Colonic mucosa (tissue), 4 donors: ENCODE data around the gene SMCO2. TPM values are rescaled to one million over a fixed set of nuclear protein-coding genes. Genes with fewer than 3 reads are reported as not detected.
A peak's percentile ranks its signal among the peaks of the same experiment; 100 is the strongest.

Source experiments
- DNase-seq: peaks from one replicate; pipeline ENCODE4 v3.0.0-alpha.2; 2020
- H3K27ac ChIP-seq: fragments of 200-600 bp; one replicate; pipeline ENCODE4 v1.8.0; 2021
- H3K27me3 ChIP-seq: fragments of 200-600 bp; one replicate; pipeline ENCODE4 v1.8.0; 2021
- H3K36me3 ChIP-seq: fragments of 200-600 bp; one replicate; pipeline ENCODE4 v1.8.0; 2021
- H3K4me1 ChIP-seq: fragments of 200-600 bp; one replicate; pipeline ENCODE4 v1.8.0; 2021; ENCODE audit warnings: mild to moderate bottlenecking
- H3K4me3 ChIP-seq: fragments of 200-600 bp; one replicate; pipeline ENCODE4 v1.8.0; 2021
- H3K9ac ChIP-seq, 2 donors: one replicate each; pipeline ENCODE4 v1.7.0; 2013; ENCODE audit warnings: control low read depth in 2 of 2, low read depth in 2 of 2, low read length in 2 of 2
- H3K9me3 ChIP-seq: fragments of 200-600 bp; one replicate; pipeline ENCODE4 v1.8.0; 2021
- intact Hi-C: fragments of 100-400 bp; cut with DNase I; formaldehyde crosslinking; loops from one replicate; pipeline ENCODE4 v1.14.1; 2022
- total RNA-seq, 2 donors: library from RNA; stranded (reverse); fragmentation: NEBNext Ultra II Directional in 1 of 2; extraction: Animal tissue kit (Norgen Biotek cat#: 25700) in 1 of 2; gene quantifications; one replicate each; pipeline ENCODE4 v1.2.1, GENCODE V29; 2021
- TF ChIP-seq, protein P1 (sequence below): fragments of 200-600 bp; IDR thresholded peaks from one replicate; pipeline ENCODE4 v1.8.0; 2022; ENCODE audit warnings: antibody characterized with exemption, mild to moderate bottlenecking
- donor health status: healthy.
- donor health status: DM: no; HTN: no; CAD: no.
- donor health status: DM: no; HTN: no; CAD: no.

Gene SMCO2
- total RNA-seq, 2 donors from 2014 or later: 0.21 TPM; not detected in 1

DNA sequence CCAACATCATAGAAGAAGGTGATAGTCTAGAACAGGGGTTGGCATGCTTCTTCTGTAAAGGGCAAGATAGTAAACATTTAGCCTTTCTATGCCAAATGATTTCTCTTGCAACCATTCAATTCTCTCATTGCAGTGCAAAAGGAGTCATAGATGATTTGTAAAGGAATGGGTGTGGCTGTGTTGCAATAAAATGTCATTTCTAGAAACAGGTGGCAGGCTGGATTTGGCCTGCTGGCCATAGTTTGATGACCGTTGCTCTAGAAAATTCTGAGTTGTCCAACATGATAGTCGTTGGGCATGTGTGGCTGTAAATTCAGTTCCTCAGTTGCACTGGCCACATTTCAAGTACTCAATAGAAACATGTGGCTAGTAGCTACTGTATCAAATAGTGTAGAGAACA lies 21.7 kb downstream of the SMCO2 start:
- peak; percentile 32 for DNase-seq
- Histone ChIP-seq H3K9ac (no peak overlapping the region), H3K4me3 (no peak overlapping the region), H3K4me1 (no peaks in the 10 kb centered on the region), H3K36me3 (no peaks in the 10 kb centered on the region), H3K27me3 (no peaks in the 10 kb centered on the region), H3K27ac (no peak overlapping the region), H3K9me3 (no peaks in the 10 kb centered on the region)
- TF ChIP-seq, protein P1, sequence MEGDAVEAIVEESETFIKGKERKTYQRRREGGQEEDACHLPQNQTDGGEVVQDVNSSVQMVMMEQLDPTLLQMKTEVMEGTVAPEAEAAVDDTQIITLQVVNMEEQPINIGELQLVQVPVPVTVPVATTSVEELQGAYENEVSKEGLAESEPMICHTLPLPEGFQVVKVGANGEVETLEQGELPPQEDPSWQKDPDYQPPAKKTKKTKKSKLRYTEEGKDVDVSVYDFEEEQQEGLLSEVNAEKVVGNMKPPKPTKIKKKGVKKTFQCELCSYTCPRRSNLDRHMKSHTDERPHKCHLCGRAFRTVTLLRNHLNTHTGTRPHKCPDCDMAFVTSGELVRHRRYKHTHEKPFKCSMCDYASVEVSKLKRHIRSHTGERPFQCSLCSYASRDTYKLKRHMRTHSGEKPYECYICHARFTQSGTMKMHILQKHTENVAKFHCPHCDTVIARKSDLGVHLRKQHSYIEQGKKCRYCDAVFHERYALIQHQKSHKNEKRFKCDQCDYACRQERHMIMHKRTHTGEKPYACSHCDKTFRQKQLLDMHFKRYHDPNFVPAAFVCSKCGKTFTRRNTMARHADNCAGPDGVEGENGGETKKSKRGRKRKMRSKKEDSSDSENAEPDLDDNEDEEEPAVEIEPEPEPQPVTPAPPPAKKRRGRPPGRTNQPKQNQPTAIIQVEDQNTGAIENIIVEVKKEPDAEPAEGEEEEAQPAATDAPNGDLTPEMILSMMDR: no peak
- intact Hi-C loops: no loop called here

DNA sequence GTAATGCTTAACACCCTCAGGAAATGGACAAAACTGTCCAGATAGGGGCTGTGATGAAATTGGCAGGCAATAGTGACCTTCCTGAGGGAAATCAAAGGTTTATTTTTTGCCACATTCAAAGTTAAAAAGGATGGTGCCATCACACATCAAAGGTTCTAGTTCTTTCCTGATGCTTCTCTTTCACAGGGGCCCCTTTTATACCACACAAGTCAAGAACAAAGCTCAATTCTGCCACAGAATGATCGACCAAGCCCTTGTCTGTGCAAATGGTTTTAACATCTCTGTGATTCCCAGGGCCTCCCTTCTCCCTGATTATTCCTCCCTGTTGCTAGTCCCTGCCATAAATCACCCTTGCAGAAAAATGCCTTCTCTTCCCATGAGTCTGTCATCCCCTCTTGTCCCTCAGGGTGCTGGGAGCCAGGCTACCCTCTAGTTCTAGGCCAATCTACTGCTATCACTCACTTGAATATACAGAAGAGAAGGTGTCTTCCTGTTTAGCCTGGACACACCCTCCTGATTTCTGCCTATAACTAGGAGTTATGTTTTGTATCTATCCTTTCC lies 22.7 kb downstream of the SMCO2 start:
- TF ChIP-seq, protein P1: no peak
- intact Hi-C loops: no loop called here
- Histone ChIP-seq H3K36me3 (no peaks in the 10 kb centered on the region), H3K9ac (no peak overlapping the region), H3K9me3 (no peaks in the 10 kb centered on the region), H3K4me3 (no peak overlapping the region), H3K4me1 (no peaks in the 10 kb centered on the region), H3K27ac (no peak overlapping the region), H3K27me3 (no peaks in the 10 kb centered on the region)
- no peak for DNase-seq

DNA sequence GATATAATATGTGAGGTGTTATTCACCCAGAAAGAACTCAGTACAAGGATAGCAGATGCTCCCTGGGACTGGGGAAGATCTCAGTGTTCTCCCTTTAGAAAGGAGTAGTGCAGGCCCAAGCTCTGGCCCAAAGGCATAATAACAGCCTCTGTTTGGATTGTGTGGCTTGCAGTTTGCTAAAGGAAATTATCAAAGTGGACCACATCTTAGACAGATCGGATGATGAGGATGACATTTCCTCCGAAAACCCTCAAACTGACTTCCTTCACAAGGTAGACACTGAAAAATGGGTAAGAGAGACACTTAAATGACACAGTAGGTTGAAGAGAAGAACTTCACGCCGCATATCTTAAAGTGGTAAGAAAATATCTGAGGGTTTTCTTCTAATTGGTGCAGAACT lies 26.1 kb downstream of the SMCO2 start:
- no peak overlapping the region for H3K27ac ChIP-seq
- H3K36me3 ChIP-seq: no peaks in the 10 kb centered on the region
- no peaks in the 10 kb centered on the region for H3K9me3 ChIP-seq
- TF ChIP-seq, protein P1: no peak
- no peak overlapping the region for H3K4me3 ChIP-seq
- intact Hi-C loops: no loop called here
- no peak for DNase-seq
- no peaks in the 10 kb centered on the region for H3K27me3 ChIP-seq
- no peaks in the 10 kb centered on the region for H3K4me1 ChIP-seq
- H3K9ac ChIP-seq: no peak overlapping the region

DNA sequence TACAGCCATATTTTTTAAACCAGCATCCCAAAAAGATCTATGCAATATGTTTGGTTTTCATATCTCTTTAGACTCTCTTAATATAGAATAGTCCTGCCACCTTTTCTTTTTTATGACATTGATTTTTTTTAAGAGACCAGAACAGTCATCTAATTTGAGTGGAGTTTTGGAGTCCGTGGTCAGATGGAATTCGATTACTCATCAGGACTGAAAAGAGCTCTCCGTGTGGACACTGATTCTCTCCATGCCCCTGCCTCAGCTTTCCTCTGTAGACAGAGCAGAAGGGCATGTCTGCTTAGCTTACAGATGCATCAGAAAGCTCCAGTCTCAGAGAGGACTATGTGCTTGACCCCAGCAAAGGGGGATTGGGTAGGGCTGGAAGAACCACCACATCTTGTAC lies 27.8 kb downstream of the SMCO2 start:
- Histone ChIP-seq H3K4me1 (no peaks in the 10 kb centered on the region), H3K36me3 (no peaks in the 10 kb centered on the region), H3K27me3 (no peaks in the 10 kb centered on the region), H3K4me3 (no peak overlapping the region), H3K9me3 (no peaks in the 10 kb centered on the region), H3K27ac (no peak overlapping the region), H3K9ac (no peak overlapping the region)
- no peak for DNase-seq
- intact Hi-C loops: no loop called here
- TF ChIP-seq, protein P1: no peak

DNA sequence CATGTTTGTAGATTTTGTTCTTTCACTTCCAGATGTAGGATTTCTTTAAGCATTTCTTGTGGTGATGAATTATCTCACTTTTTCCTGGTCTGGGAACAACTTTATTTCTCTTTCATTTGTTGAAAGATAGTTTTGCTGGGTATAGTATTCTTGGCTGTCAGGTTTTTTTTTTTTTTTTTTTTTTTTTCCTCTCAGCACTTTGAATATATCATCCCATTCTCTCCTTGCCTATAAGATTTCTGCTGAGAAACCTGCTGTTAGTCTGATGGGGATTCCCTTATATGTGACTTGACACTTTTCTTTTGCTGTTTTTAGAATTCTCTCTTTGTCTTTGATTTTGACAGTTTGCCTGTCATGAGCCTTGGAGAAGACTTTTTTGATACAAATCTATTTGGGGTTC lies 30.5 kb downstream of the SMCO2 start:
- Histone ChIP-seq H3K4me3 (no peak overlapping the region), H3K27me3 (no peaks in the 10 kb centered on the region), H3K9me3 (no peaks in the 10 kb centered on the region), H3K4me1 (no peaks in the 10 kb centered on the region), H3K36me3 (no peaks in the 10 kb centered on the region), H3K27ac (no peak overlapping the region), H3K9ac (no peak overlapping the region)
- DNase-seq: no peak
- TF ChIP-seq, protein P1: no peak
- intact Hi-C loops: no loop called here

DNA sequence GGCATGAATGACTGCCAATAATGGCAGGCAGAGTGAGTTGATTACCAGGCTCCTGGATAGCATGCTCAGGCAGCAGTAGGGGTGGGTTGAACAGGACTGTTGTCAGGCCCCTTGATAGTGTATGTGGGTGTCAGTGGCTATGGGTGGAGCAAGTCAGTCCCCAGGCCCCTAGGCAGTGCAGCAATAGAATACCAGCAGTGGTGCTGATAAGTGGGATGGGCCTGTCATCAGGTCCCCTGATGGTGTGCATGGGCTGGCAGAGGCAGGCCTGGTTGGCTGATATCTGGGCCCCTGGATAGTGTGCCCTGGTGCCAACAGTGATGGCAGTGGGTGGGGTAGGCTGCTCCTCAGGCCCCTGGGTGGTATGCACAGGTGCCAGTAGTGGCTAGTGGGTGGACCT lies 32.4 kb downstream of the SMCO2 start:
- TF ChIP-seq, protein P1: no peak
- H3K4me1 ChIP-seq: no peaks in the 10 kb centered on the region

More for the DNA sequence above, 32.4 kb downstream of the SMCO2 start:
- Histone ChIP-seq H3K9me3 (no peaks in the 10 kb centered on the region), H3K9ac (no peak overlapping the region), H3K27ac (no peak overlapping the region), H3K36me3 (no peaks in the 10 kb centered on the region), H3K27me3 (no peaks in the 10 kb centered on the region), H3K4me3 (no peak overlapping the region)
- intact Hi-C loops: no loop called here
- DNase-seq: no peak
